HEK293T (cell line): ENCODE measurements around the gene STON1.

Experiments used
- FOXA1 ChIP-seq: fragments of 450-650 bp; IDR thresholded peaks from 2 replicates; pipeline ENCODE4 v1.6.1; 2016; ENCODE audit warnings: mild to moderate bottlenecking
- FOXM1 ChIP-seq: fragments of 450-650 bp; IDR thresholded peaks from 2 replicates; pipeline ENCODE4 v1.6.1; 2017; ENCODE audit warnings: mild to moderate bottlenecking, borderline replicate concordance
- HDGF ChIP-seq: fragments of 450-650 bp; IDR thresholded peaks from 2 replicates; pipeline ENCODE4 v1.6.1; 2017; ENCODE audit warnings: antibody characterized with exemption, borderline replicate concordance
- SP1 ChIP-seq: fragments of 450-650 bp; IDR thresholded peaks from 2 replicates; pipeline ENCODE4 v1.6.1; 2017
- TF ChIP-seq, protein P1 (sequence below): fragments of 450-650 bp; IDR thresholded peaks from 2 replicates; pipeline ENCODE4 v1.6.1; 2016

- TF ChIP-seq, protein P1, sequence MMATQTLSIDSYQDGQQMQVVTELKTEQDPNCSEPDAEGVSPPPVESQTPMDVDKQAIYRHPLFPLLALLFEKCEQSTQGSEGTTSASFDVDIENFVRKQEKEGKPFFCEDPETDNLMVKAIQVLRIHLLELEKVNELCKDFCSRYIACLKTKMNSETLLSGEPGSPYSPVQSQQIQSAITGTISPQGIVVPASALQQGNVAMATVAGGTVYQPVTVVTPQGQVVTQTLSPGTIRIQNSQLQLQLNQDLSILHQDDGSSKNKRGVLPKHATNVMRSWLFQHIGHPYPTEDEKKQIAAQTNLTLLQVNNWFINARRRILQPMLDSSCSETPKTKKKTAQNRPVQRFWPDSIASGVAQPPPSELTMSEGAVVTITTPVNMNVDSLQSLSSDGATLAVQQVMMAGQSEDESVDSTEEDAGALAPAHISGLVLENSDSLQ = no peak
- TF ChIP-seq HDGF (no peak), FOXM1 (no peak), SP1 (no peak), FOXA1 (no peak)
Observed at GRCh38 chr2:48597492-48597891, 67.5 kb downstream of the STON1 start.
